ENCODE data around the gene CNIH2. TPM values are rescaled to one million over a fixed set of nuclear protein-coding genes. Genes with fewer than 3 reads are reported as not detected.
A peak's percentile ranks its signal among the peaks of the same experiment; 100 is the strongest.

The CNIH2 gene
- total and polyA plus RNA-seq, 2 of the 13 experiments (the other 11 are each of a cell fraction or from before 2014, with no cell fraction given): 0.60 to 0.69 TPM

DNA sequence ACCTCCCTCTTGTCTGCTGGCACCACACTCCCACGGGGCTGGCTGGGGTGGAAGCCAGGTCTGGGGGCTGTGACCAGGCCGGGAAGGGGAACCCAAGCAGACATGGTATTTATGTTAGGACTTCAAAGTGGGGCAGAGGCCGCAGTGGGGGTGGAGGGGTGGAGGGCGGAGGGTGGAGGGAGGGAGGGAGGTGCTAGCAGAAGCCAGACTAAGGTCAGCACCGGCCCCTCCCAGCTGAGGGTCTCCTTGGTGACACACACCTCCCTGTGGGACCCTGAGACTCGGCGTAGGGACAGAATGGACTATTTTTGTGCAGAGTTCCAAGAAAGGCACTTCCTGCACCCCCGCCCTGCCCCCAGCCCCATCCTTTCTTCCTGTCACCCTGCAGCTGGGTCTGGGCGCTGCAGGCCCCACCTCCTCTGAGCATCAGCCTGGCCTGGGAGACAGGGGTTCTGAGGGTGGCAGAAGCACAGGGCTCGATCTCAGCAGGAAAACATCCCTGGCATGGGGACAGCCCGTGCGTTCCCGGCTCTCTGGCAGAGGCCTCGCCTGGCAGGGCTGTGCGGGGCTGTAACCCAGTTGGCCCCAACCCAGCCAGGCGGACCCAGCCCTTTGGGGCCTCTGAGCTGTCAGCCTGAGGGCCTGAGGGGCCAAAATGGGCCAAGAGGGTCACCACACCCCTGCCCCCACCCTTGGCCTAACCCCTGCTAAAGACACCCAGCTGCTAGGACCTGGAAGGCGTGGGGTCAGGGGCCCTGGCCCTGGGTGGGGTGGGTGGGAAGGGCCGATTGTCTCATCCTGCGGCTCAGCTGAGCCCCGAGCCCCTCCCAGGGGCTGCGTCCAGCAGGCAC, 48.5 kb downstream of the CNIH2 start:
- in situ Hi-C loops (cut with HindIII; ENCODE audit: extremely low pct_ligation_motif_present, low pct_unique_long_range_greater_than_20kb) (loop anchor here (5.0 kb wide), 1 partner anchor 34 kb away; the partner anchor contains the start of gene TMEM151A), intact Hi-C loops (cut with micrococcal nuclease; ENCODE audit: unreplicated experiment) (loop anchor here (5.0 kb wide), 1 partner anchor 544 kb away; the partner anchor contains the start of gene AP5B1)
- H4K20me1 ChIP-seq (ENCODE audit: insufficient read depth, low read length): no peaks in the 10 kb centered on the region
- DNase-seq (ENCODE audit: low spot score) (no peak), ATAC-seq (peak; percentile 9), FAIRE-seq (no peak)
- H3K27ac ChIP-seq (ENCODE audit: extremely low read length, insufficient read depth, low read length): no peak overlapping the region
- peak overlapping the region; percentile 53; the same call in 1 of the 2 replicates for H3K9ac ChIP-seq (ENCODE audit: insufficient read depth, low read depth, low read length)
- POLR2A ChIA-PET: interaction anchor here (1.0 to 1.8 kb wide), 4 partner anchors 9 to 38 kb away, joined by 7 to 40 read pairs (median 12); partner anchors contain the start of genes CD248, RIN1 and YIF1A
- peak overlapping the region; percentile 100 for H3K4me2 ChIP-seq (ENCODE audit: low read depth, low read length)
- 2% methylated on average over 5 of the region's 21 CpGs for WGBS (ENCODE audit: low lambda C conversion rate)
- H3K36me3 ChIP-seq (replicated peaks in 1 of 2; ENCODE audit: control insufficient read depth in 1 of 2, insufficient read depth in 2 of 2, low read length in 2 of 2): no peaks in the 10 kb centered on the region
- peaks cover 69% of the 10 kb centered on the region for H3K4me1 ChIP-seq (ENCODE audit: insufficient read depth, low read length)
- H3K9me3 ChIP-seq (ENCODE audit: low read length): no peaks in the 10 kb centered on the region
- H3K4me3 ChIP-seq (replicated peaks in 1 of 3; ENCODE audit: insufficient read depth in 1 of 3, low read depth in 2 of 3, low read length in 3 of 3): peak overlapping the region in 2 of 3 experiments; percentile 11 to 76; a peak in 2 of 6 replicates
- TF ChIP-seq NCOA2 (CRISPR knock-in tag; IDR thresholded peaks at IDR 0.05) (no peak), ZNF343 (CRISPR knock-in tag; IDR thresholded peaks at IDR 0.05) (no peak), HIVEP1 (CRISPR knock-in tag; IDR thresholded peaks at IDR 0.05) (0 out of 2 replicates have a peak, but pooled peaks have one; percentile 6)
- TF ChIP-seq, protein P1, sequence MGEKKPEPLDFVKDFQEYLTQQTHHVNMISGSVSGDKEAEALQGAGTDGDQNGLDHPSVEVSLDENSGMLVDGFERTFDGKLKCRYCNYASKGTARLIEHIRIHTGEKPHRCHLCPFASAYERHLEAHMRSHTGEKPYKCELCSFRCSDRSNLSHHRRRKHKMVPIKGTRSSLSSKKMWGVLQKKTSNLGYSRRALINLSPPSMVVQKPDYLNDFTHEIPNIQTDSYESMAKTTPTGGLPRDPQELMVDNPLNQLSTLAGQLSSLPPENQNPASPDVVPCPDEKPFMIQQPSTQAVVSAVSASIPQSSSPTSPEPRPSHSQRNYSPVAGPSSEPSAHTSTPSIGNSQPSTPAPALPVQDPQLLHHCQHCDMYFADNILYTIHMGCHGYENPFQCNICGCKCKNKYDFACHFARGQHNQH (CRISPR knock-in tag; IDR thresholded peaks at IDR 0.05): no peak
- TF ChIP-seq, protein P2, sequence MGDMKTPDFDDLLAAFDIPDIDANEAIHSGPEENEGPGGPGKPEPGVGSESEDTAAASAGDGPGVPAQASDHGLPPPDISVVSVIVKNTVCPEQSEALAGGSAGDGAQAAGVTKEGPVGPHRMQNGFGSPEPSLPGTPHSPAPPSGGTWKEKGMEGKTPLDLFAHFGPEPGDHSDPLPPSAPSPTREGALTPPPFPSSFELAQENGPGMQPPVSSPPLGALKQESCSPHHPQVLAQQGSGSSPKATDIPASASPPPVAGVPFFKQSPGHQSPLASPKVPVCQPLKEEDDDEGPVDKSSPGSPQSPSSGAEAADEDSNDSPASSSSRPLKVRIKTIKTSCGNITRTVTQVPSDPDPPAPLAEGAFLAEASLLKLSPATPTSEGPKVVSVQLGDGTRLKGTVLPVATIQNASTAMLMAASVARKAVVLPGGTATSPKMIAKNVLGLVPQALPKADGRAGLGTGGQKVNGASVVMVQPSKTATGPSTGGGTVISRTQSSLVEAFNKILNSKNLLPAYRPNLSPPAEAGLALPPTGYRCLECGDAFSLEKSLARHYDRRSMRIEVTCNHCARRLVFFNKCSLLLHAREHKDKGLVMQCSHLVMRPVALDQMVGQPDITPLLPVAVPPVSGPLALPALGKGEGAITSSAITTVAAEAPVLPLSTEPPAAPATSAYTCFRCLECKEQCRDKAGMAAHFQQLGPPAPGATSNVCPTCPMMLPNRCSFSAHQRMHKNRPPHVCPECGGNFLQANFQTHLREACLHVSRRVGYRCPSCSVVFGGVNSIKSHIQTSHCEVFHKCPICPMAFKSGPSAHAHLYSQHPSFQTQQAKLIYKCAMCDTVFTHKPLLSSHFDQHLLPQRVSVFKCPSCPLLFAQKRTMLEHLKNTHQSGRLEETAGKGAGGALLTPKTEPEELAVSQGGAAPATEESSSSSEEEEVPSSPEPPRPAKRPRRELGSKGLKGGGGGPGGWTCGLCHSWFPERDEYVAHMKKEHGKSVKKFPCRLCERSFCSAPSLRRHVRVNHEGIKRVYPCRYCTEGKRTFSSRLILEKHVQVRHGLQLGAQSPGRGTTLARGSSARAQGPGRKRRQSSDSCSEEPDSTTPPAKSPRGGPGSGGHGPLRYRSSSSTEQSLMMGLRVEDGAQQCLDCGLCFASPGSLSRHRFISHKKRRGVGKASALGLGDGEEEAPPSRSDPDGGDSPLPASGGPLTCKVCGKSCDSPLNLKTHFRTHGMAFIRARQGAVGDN (CRISPR knock-in tag; IDR thresholded peaks at IDR 0.05): peak; percentile 6; the same call in 1 of the 2 replicates
- TF ChIP-seq, protein P3, sequence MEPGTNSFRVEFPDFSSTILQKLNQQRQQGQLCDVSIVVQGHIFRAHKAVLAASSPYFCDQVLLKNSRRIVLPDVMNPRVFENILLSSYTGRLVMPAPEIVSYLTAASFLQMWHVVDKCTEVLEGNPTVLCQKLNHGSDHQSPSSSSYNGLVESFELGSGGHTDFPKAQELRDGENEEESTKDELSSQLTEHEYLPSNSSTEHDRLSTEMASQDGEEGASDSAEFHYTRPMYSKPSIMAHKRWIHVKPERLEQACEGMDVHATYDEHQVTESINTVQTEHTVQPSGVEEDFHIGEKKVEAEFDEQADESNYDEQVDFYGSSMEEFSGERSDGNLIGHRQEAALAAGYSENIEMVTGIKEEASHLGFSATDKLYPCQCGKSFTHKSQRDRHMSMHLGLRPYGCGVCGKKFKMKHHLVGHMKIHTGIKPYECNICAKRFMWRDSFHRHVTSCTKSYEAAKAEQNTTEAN (CRISPR knock-in tag; conservative IDR thresholded peaks at IDR 0.05): no peak
- TF ChIP-seq, protein P4, sequence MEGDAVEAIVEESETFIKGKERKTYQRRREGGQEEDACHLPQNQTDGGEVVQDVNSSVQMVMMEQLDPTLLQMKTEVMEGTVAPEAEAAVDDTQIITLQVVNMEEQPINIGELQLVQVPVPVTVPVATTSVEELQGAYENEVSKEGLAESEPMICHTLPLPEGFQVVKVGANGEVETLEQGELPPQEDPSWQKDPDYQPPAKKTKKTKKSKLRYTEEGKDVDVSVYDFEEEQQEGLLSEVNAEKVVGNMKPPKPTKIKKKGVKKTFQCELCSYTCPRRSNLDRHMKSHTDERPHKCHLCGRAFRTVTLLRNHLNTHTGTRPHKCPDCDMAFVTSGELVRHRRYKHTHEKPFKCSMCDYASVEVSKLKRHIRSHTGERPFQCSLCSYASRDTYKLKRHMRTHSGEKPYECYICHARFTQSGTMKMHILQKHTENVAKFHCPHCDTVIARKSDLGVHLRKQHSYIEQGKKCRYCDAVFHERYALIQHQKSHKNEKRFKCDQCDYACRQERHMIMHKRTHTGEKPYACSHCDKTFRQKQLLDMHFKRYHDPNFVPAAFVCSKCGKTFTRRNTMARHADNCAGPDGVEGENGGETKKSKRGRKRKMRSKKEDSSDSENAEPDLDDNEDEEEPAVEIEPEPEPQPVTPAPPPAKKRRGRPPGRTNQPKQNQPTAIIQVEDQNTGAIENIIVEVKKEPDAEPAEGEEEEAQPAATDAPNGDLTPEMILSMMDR (CRISPR knock-in tag; IDR thresholded peaks at IDR 0.05): 0 out of 2 replicates have a peak, but pooled peaks have one; percentile 9
- H3K27me3 ChIP-seq (ENCODE audit: control insufficient read depth in 1 of 2, insufficient read depth in 2 of 2, low read length in 2 of 2): peaks cover 0 to 23% of the 10 kb centered on the region in 2 experiments; a peak in 3 of 5 replicates
- no peaks in the 10 kb centered on the region for H3K79me2 ChIP-seq (ENCODE audit: insufficient read depth, low read length)
- no peak overlapping the region for H2AFZ ChIP-seq (ENCODE audit: low read length)
- no TSS peak for BruUV-seq (replicated peaks)
- CTCF ChIA-PET (ENCODE audit: low intra/inter-chr PET ratio, low total read pairs): interaction anchor here (3.4 kb wide), 1 partner anchor 15 kb away, joined by 68 read pairs; no protein-coding TSS in a partner anchor

Measured in HepG2 (cell line).